Neural crest cell (in vitro differentiated cells): ENCODE measurements around the gene ATRN. TPM values are rescaled to one million over a fixed set of nuclear protein-coding genes. Genes with fewer than 3 reads are reported as not detected.

ENCODE experiments used
- DNase-seq: peaks from one replicate; pipeline ENCODE4 v3.0.0; 2021; ENCODE audit warnings: low read depth, mixed read lengths, low spot score
- H3K27ac Mint-ChIP-seq: one replicate; pipeline ENCODE4 v1.8.0; 2021; ENCODE audit warnings: mild to moderate bottlenecking, mixed read lengths; ENCODE audit not compliant: unreplicated experiment
- H3K27me3 Mint-ChIP-seq: 2 replicates; pipeline ENCODE4 v1.8.0; 2021; ENCODE audit warnings: low read depth, mild to moderate bottlenecking, mixed read lengths
- H3K36me3 Mint-ChIP-seq: 2 replicates; pipeline ENCODE4 v1.8.0; 2021; ENCODE audit warnings: low read depth, mild to moderate bottlenecking, mixed read lengths
- H3K4me1 Mint-ChIP-seq: 2 replicates; pipeline ENCODE4 v1.8.0; 2021; ENCODE audit warnings: mixed read lengths
- H3K4me3 Mint-ChIP-seq: one replicate; pipeline ENCODE4 v1.8.0; 2021; ENCODE audit warnings: mild to moderate bottlenecking, mixed read lengths
- H3K9me3 Mint-ChIP-seq: 2 replicates; pipeline ENCODE4 v1.8.0; 2021; ENCODE audit warnings: mixed read lengths
- total RNA-seq: library from RNA; stranded (reverse); gene quantifications from 2 replicates; pipeline ENCODE4 v1.2.1, GENCODE V29; 2021
- TF ChIP-seq, protein P1 (sequence below): fragments of 200-600 bp; sonication (generic); conservative IDR thresholded peaks from 2 replicates; pipeline ENCODE4 v1.5.0; 2021; ENCODE audit warnings: antibody characterized with exemption, mild to moderate bottlenecking

The ATRN gene
- total RNA-seq, 1 donor from 2014 or later: 28.6 TPM

GRCh38 chr20:3459881-3460307, 10.9 kb upstream of the ATRN start:
- no peak overlapping the region for H3K4me3 Mint-ChIP-seq
- no peaks in the 10 kb centered on the region for H3K36me3 Mint-ChIP-seq
- H3K27me3 Mint-ChIP-seq: no peaks in the 10 kb centered on the region
- DNase-seq: no peak
- no peak overlapping the region for H3K27ac Mint-ChIP-seq
- peaks cover 6% of the 10 kb centered on the region for H3K4me1 Mint-ChIP-seq
- no peaks in the 10 kb centered on the region for H3K9me3 Mint-ChIP-seq
- TF ChIP-seq, protein P1, sequence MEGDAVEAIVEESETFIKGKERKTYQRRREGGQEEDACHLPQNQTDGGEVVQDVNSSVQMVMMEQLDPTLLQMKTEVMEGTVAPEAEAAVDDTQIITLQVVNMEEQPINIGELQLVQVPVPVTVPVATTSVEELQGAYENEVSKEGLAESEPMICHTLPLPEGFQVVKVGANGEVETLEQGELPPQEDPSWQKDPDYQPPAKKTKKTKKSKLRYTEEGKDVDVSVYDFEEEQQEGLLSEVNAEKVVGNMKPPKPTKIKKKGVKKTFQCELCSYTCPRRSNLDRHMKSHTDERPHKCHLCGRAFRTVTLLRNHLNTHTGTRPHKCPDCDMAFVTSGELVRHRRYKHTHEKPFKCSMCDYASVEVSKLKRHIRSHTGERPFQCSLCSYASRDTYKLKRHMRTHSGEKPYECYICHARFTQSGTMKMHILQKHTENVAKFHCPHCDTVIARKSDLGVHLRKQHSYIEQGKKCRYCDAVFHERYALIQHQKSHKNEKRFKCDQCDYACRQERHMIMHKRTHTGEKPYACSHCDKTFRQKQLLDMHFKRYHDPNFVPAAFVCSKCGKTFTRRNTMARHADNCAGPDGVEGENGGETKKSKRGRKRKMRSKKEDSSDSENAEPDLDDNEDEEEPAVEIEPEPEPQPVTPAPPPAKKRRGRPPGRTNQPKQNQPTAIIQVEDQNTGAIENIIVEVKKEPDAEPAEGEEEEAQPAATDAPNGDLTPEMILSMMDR: no peak

DNA sequence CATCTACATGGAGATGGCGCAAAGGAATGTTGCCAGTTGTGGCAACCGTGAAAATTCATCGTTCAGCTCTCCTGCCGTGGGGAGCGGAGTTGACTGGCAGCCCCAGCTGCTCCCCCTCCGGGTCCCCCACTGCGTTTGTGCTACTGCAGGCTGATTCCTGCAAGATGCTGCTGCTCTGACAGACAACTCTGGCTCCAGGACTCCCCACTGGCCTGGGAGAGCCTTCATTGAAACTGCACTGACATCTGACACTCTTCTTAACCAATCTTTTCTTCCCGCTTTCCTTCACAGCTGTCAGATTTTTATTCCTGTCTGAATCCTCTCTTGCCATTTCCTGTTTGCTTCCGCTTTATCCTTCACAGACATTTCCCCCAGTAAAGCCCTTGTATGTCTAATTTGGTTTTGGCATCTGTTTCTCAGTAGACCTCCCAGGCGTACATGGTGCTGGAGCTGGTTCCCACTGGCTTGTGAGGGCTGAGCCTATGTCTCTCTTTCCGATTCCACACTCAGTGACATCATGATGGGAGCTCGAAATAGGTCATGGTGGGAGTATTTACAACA, 9.5 kb upstream of the ATRN start:
- TF ChIP-seq, protein P1: no peak
- Mint-ChIP-seq H3K9me3 (no peaks in the 10 kb centered on the region), H3K4me3 (no peak overlapping the region), H3K36me3 (no peaks in the 10 kb centered on the region), H3K4me1 (peaks cover 6% of the 10 kb centered on the region), H3K27me3 (peaks cover 13% of the 10 kb centered on the region), H3K27ac (no peak overlapping the region)
- DNase-seq: no peak

DNA sequence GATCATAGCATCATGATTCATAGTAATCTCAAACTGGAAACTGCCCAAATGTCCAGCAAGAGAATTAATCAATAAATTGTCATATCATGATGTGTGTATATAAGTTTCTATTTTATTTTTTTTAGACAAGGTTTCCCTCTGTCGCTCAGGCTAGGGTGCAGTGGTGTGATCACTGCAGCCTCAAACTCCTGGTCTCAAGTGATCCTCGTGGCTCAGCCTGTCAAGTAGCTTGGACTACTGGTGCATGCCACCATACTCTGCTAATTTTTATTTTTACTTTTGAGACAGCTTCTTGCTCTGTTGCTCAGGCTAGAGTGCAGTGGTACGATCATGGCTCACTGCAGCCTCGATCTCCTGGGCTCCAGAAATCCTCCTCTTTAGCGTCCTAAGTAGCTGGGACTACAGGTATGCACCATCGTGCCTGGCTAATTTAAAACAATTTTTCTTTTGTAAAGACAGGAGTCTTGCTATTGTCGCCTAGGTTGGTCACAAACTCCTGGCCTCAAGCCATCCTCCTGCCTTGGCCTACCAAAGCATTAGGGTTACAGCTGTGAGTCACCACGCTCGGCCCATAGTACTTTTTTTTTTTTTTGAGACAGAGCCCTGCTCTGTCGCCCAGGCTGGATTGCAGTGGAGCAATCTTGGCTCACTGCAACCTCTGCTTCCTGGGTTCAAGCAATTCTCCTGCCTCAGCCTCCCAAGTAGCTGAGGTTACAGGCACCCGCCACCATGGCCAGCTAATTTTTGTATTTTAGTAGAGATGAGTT, 8.7 kb upstream of the ATRN start:
- no peak for DNase-seq
- H3K27me3 Mint-ChIP-seq: peaks cover 20% of the 10 kb centered on the region
- H3K4me3 Mint-ChIP-seq: no peak overlapping the region
- peaks cover 6% of the 10 kb centered on the region for H3K4me1 Mint-ChIP-seq
- TF ChIP-seq, protein P1: no peak
- no peaks in the 10 kb centered on the region for H3K9me3 Mint-ChIP-seq
- no peaks in the 10 kb centered on the region for H3K36me3 Mint-ChIP-seq
- no peak overlapping the region for H3K27ac Mint-ChIP-seq

- Mint-ChIP-seq H3K27ac (no peak overlapping the region), H3K36me3 (no peaks in the 10 kb centered on the region), H3K27me3 (peaks cover 20% of the 10 kb centered on the region), H3K9me3 (no peaks in the 10 kb centered on the region), H3K4me1 (peaks cover 6% of the 10 kb centered on the region), H3K4me3 (no peak overlapping the region)
- DNase-seq: no peak
- TF ChIP-seq, protein P1: no peak
Measured at GRCh38 chr20:3464166-3464565, 6.7 kb upstream of the ATRN start.

- TF ChIP-seq, protein P1: no peak
- no peak overlapping the region for H3K27ac Mint-ChIP-seq
- H3K4me3 Mint-ChIP-seq: no peak overlapping the region
- H3K27me3 Mint-ChIP-seq: peaks cover 20% of the 10 kb centered on the region
- H3K4me1 Mint-ChIP-seq: peaks cover 6% of the 10 kb centered on the region
- H3K9me3 Mint-ChIP-seq: no peaks in the 10 kb centered on the region
- H3K36me3 Mint-ChIP-seq: no peaks in the 10 kb centered on the region
- no peak for DNase-seq
Measured at GRCh38 chr20:3465301-3465700, 5.5 kb upstream of the ATRN start.
